Calu3 (cell line): ENCODE results near the gene NAV1. TPM values are rescaled to one million over a fixed set of nuclear protein-coding genes. Genes with fewer than 3 reads are reported as not detected.
A peak's percentile ranks its signal among the peaks of the same experiment; 100 is the strongest.

Source experiments
- BruUV-seq: library from RNA; stranded (reverse); fragments of 400-500 nt; replicated peaks from 2 replicates; lab custom pipeline; 2021; lab: Mats Ljungman, UMichigan
- CTCF ChIA-PET: fragments of 300-600 bp; sonication (Branson Sonifier 250); formaldehyde crosslinking; loops from one replicate; lab custom pipeline; 2022; ENCODE audit warnings: antibody characterized with exemption; lab: Charles Lee
- DNase-seq: peaks from one replicate; pipeline ENCODE4 v3.0.0; 2022
- H3K27ac Mint-ChIP-seq: one replicate; pipeline ENCODE4 v1.8.0; 2022; ENCODE audit warnings: mixed read lengths; ENCODE audit not compliant: unreplicated experiment
- H3K27me3 Mint-ChIP-seq: one replicate; pipeline ENCODE4 v1.8.0; 2022; ENCODE audit warnings: mixed read lengths; ENCODE audit not compliant: unreplicated experiment
- H3K36me3 Mint-ChIP-seq: one replicate; pipeline ENCODE4 v1.8.0; 2022; ENCODE audit warnings: mild to moderate bottlenecking, moderate library complexity, mixed read lengths; ENCODE audit not compliant: insufficient read depth, unreplicated experiment
- H3K4me1 Mint-ChIP-seq: one replicate; pipeline ENCODE4 v1.8.0; 2022; ENCODE audit warnings: mild to moderate bottlenecking, low read depth, mixed read lengths; ENCODE audit not compliant: unreplicated experiment
- H3K4me3 Mint-ChIP-seq: one replicate; pipeline ENCODE4 v1.8.0; 2022; ENCODE audit warnings: mild to moderate bottlenecking, low read depth, moderate library complexity, mixed read lengths; ENCODE audit not compliant: unreplicated experiment
- H3K9me3 Mint-ChIP-seq: one replicate; pipeline ENCODE4 v1.8.0; 2022; ENCODE audit warnings: low read depth, mixed read lengths; ENCODE audit not compliant: unreplicated experiment
- CTCF ChIP-seq: fragments of 200-600 bp; IDR thresholded peaks from one replicate; pipeline ENCODE4 v1.8.0; 2022; ENCODE audit warnings: antibody characterized with exemption; ENCODE audit not compliant: unreplicated experiment
- intact Hi-C: fragments of 100-400 bp; cut with micrococcal nuclease; formaldehyde crosslinking; loops from one replicate; pipeline ENCODE4 v1.10.0; 2022; ENCODE audit not compliant: unreplicated experiment
- total RNA-seq: library from RNA; stranded (reverse); gene quantifications from 2 replicates; pipeline ENCODE4 v1.2.3, GENCODE V29; 2022

The NAV1 gene
- total RNA-seq, 1 experiment from 2014 or later: 24.8 TPM

GRCh38 chr1:201525193-201525778 lies 13.6 kb upstream of the NAV1 start:
- H3K27ac Mint-ChIP-seq: peak overlapping the region; percentile 48
- BruUV-seq: no TSS peak
- H3K4me3 Mint-ChIP-seq: no peak overlapping the region
- intact Hi-C loops: no loop called here
- TF ChIP-seq CTCF: no peak
- CTCF ChIA-PET: interaction anchor here (0.6 to 1.0 kb wide), 2 partner anchors 12 to 24 kb away, joined by 5 read pairs; no protein-coding TSS in a partner anchor
- no peaks in the 10 kb centered on the region for H3K9me3 Mint-ChIP-seq
- peaks cover 22% of the 10 kb centered on the region for H3K4me1 Mint-ChIP-seq
- H3K36me3 Mint-ChIP-seq: peaks cover 14% of the 10 kb centered on the region
- H3K27me3 Mint-ChIP-seq: no peaks in the 10 kb centered on the region
- DNase-seq: no peak

GRCh38 chr1:201527879-201528278 lies 11.0 kb upstream of the NAV1 start:
- Mint-ChIP-seq H3K27me3 (no peaks in the 10 kb centered on the region), H3K27ac (no peak overlapping the region), H3K9me3 (no peaks in the 10 kb centered on the region), H3K4me3 (no peak overlapping the region), H3K4me1 (peaks cover 31% of the 10 kb centered on the region), H3K36me3 (peaks cover 14% of the 10 kb centered on the region)
- no peak for TF ChIP-seq CTCF
- CTCF ChIA-PET: interaction anchor here (0.6 kb wide), 1 partner anchor 265 kb away, joined by 3 read pairs; no protein-coding TSS in a partner anchor
- no peak for DNase-seq
- BruUV-seq: no TSS peak
- intact Hi-C loops: no loop called here

GRCh38 chr1:201528631-201529252 lies 10.2 kb upstream of the NAV1 start:
- no peak for TF ChIP-seq CTCF
- Mint-ChIP-seq H3K27ac (no peak overlapping the region), H3K4me3 (no peak overlapping the region), H3K27me3 (no peaks in the 10 kb centered on the region), H3K4me1 (peaks cover 31% of the 10 kb centered on the region), H3K9me3 (no peaks in the 10 kb centered on the region), H3K36me3 (peaks cover 14% of the 10 kb centered on the region)
- DNase-seq: no peak
- CTCF ChIA-PET: interaction anchor here (0.5 to 1.4 kb wide), 3 partner anchors 23 to 181 kb away, joined by 3 to 4 read pairs (median 3); no protein-coding TSS in a partner anchor
- no TSS peak for BruUV-seq
- intact Hi-C loops: no loop called here

- intact Hi-C loops: loop anchor here (1.0 kb wide), 2 partner anchors 173 to 262 kb away; no protein-coding TSS in a partner anchor
- no TSS peak for BruUV-seq
- peaks cover 40% of the 10 kb centered on the region for H3K4me1 Mint-ChIP-seq
- CTCF ChIA-PET: interaction anchor here (0.5 to 1.7 kb wide), 11 partner anchors 18 to 365 kb away, joined by 3 to 8 read pairs (median 4); no protein-coding TSS in a partner anchor
- TF ChIP-seq CTCF: peak; percentile 93
- H3K27ac Mint-ChIP-seq: peak overlapping the region; percentile 40
- H3K27me3 Mint-ChIP-seq: no peaks in the 10 kb centered on the region
- H3K36me3 Mint-ChIP-seq: peaks cover 10% of the 10 kb centered on the region
- H3K9me3 Mint-ChIP-seq: no peaks in the 10 kb centered on the region
- DNase-seq: peak; percentile 87
- no peak overlapping the region for H3K4me3 Mint-ChIP-seq
Measured at GRCh38 chr1:201530741-201531531, 8.0 kb upstream of the NAV1 start.
